WERI-Rb-1 (cell line): ENCODE measurements around the gene ABCF3.

Experiments
- DNase-seq: peaks from one replicate; pipeline ENCODE4 v3.0.0-alpha.2; 2020
- H3K27ac ChIP-seq: fragments of 250-450 bp; sonication (Bioruptor Pico); 2 replicates; pipeline ENCODE4 v1.5.1; 2020; ENCODE audit warnings: mild to moderate bottlenecking, moderate library complexity
- H3K27me3 ChIP-seq: fragments of 250-450 bp; sonication (Bioruptor Pico); 2 replicates; pipeline ENCODE4 v1.5.1; 2021; ENCODE audit warnings: mild to moderate bottlenecking, low read depth, moderate library complexity; ENCODE audit not compliant: insufficient read depth, severe bottlenecking
- H3K36me3 ChIP-seq: fragments of 250-450 bp; sonication (Bioruptor Pico); 2 replicates; pipeline ENCODE4 v1.5.1; 2020; ENCODE audit warnings: mild to moderate bottlenecking, moderate library complexity
- H3K4me3 ChIP-seq: 2 replicates; pipeline ENCODE4 v1.5.1; 2011; ENCODE audit warnings: low read depth, mild to moderate bottlenecking, control low read depth, low read length
- H3K9me3 ChIP-seq: fragments of 250-450 bp; sonication (Bioruptor Pico); 2 replicates; pipeline ENCODE4 v1.5.1; 2021; ENCODE audit warnings: mild to moderate bottlenecking, moderate library complexity; ENCODE audit not compliant: severe bottlenecking
- TF ChIP-seq, protein P1 (sequence below): IDR thresholded peaks from 2 replicates; pipeline ENCODE4 v1.5.1; 2011; ENCODE audit warnings: low read depth, mild to moderate bottlenecking, control low read depth, inconsistent platforms, low read length

ABCF3 gene, protein sequence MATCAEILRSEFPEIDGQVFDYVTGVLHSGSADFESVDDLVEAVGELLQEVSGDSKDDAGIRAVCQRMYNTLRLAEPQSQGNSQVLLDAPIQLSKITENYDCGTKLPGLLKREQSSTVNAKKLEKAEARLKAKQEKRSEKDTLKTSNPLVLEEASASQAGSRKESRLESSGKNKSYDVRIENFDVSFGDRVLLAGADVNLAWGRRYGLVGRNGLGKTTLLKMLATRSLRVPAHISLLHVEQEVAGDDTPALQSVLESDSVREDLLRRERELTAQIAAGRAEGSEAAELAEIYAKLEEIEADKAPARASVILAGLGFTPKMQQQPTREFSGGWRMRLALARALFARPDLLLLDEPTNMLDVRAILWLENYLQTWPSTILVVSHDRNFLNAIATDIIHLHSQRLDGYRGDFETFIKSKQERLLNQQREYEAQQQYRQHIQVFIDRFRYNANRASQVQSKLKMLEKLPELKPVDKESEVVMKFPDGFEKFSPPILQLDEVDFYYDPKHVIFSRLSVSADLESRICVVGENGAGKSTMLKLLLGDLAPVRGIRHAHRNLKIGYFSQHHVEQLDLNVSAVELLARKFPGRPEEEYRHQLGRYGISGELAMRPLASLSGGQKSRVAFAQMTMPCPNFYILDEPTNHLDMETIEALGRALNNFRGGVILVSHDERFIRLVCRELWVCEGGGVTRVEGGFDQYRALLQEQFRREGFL

DNA sequence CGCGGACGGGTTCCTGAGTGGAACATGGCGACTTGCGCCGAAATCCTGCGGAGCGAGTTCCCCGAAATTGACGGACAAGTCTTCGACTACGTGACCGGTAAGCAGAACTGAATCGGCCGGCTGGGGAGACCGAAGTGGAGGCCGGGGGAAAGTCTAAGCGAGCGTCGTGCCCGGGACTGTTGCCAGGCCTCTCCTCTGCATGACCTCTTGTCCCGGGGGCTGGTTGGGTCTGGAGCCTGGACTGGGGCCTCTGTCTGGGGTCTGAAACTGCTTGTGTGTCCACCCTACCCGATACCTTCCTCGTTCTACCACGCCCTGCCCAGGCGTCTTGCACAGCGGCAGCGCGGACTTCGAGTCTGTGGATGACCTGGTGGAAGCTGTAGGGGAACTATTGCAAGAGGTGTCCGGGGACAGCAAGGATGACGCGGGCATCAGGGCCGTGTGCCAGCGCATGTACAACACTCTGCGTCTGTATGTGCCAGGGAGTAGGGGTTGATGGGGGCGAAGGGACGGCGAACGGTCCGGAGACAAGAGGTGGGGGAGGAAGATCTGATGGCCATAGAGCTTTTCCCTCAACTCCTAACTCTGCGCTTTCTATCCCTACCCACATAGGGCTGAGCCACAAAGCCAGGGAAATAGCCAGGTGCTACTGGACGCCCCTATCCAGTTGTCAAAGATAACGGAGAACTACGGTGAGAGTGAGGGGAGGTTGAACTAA, at the start of gene ABCF3:
Gene ABCF3 (plus strand): TSS at position 16 of the 718 bp plus-strand sequence. CDS start 9 bp downstream, at position 25.
- Histone ChIP-seq H3K36me3 (peaks cover 83% of the 10 kb centered on the region), H3K9me3 (no peaks in the 10 kb centered on the region), H3K27me3 (no peaks in the 10 kb centered on the region), H3K4me3 (peak within 1 kb of the TSS; percentile 70), H3K27ac (peak within 1 kb of the TSS; percentile 92)
- DNase-seq: no peak
- TF ChIP-seq, protein P1, sequence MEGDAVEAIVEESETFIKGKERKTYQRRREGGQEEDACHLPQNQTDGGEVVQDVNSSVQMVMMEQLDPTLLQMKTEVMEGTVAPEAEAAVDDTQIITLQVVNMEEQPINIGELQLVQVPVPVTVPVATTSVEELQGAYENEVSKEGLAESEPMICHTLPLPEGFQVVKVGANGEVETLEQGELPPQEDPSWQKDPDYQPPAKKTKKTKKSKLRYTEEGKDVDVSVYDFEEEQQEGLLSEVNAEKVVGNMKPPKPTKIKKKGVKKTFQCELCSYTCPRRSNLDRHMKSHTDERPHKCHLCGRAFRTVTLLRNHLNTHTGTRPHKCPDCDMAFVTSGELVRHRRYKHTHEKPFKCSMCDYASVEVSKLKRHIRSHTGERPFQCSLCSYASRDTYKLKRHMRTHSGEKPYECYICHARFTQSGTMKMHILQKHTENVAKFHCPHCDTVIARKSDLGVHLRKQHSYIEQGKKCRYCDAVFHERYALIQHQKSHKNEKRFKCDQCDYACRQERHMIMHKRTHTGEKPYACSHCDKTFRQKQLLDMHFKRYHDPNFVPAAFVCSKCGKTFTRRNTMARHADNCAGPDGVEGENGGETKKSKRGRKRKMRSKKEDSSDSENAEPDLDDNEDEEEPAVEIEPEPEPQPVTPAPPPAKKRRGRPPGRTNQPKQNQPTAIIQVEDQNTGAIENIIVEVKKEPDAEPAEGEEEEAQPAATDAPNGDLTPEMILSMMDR: no peak

DNA sequence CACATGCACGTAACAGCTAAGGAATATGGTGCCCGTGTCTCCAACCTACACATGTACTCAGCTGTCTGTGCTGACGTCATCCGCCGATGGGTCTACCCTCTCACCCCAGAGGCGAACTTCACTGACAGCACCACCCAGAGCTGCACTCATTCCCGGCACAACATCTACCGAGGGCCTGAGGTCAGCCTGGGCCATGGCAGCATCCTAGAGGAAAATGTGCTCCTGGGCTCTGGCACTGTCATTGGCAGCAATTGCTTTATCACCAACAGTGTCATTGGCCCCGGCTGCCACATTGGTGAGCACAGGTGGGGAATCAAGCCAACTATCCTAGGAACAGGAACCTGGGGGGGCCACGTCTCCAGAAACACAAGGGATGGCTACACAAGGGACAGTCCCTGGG, 45.6 kb upstream of the ABCF3 start:
- DNase-seq: no peak
- no peaks in the 10 kb centered on the region for H3K9me3 ChIP-seq
- H3K27ac ChIP-seq: no peak overlapping the region
- TF ChIP-seq, protein P1: no peak
- peaks cover 78% of the 10 kb centered on the region for H3K36me3 ChIP-seq
- no peaks in the 10 kb centered on the region for H3K27me3 ChIP-seq
- H3K4me3 ChIP-seq: no peak overlapping the region

DNA sequence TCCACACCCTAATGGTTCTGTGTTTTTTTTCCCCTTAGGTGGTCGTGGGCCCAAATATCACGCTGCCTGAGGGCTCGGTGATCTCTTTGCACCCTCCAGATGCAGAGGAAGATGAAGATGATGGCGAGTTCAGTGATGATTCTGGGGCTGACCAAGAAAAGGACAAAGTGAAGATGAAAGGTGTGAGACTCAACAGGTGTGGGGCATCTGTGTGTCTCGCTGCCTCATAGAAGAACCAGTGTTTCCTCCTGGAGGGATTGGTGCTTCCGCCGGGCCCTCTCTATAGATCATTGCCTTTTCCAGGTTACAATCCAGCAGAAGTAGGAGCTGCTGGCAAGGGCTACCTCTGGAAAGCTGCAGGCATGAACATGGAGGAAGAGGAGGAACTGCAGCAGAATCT, 43.8 kb upstream of the ABCF3 start:
- Histone ChIP-seq H3K4me3 (no peak overlapping the region), H3K9me3 (no peaks in the 10 kb centered on the region), H3K27ac (no peak overlapping the region), H3K27me3 (no peaks in the 10 kb centered on the region), H3K36me3 (peaks cover 90% of the 10 kb centered on the region)
- DNase-seq: no peak
- TF ChIP-seq, protein P1: no peak

DNA sequence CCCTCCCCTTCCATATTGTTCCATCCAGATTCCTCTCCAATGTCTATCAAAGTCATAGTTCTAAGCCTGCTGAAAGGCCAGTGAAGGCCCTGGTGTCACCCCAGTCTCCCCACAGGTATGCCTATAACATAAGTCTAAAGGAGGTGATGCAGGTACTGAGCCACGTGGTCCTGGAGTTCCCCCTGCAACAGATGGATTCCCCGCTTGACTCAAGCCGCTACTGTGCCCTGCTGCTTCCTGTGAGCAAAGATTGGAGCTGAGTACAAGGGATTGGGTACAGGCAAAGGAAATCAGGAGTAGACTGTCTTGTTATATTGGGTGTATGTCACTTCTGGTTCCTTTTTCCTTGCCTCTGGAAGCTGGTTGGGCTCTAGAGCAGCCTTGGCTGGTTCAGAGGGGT, 42.7 kb upstream of the ABCF3 start:
- no peaks in the 10 kb centered on the region for H3K27me3 ChIP-seq
- peaks cover 79% of the 10 kb centered on the region for H3K36me3 ChIP-seq
- TF ChIP-seq, protein P1: no peak
- H3K4me3 ChIP-seq: no peak overlapping the region
- no peaks in the 10 kb centered on the region for H3K9me3 ChIP-seq
- DNase-seq: no peak
- no peak overlapping the region for H3K27ac ChIP-seq

DNA sequence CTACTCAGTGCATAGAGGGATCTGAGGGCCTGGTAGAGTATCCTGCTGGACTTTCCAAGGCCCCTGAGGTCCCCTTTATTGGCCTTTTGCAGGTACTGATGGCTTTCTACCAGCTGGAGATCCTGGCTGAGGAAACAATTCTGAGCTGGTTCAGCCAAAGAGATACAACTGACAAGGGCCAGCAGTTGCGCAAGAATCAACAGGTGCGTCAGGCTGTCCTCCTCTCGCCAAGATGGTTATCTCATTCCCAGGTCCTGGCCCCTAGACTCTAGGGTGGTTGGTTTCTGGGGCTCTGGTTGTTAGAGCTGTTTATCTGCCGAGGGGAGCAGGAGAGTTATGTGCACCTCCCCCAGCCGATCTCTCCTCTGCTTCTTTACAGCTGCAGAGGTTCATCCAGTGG, 41.5 kb upstream of the ABCF3 start:
- Histone ChIP-seq H3K27ac (no peak overlapping the region), H3K9me3 (no peaks in the 10 kb centered on the region), H3K4me3 (no peak overlapping the region), H3K27me3 (no peaks in the 10 kb centered on the region), H3K36me3 (peaks cover 72% of the 10 kb centered on the region)
- no peak for DNase-seq
- TF ChIP-seq, protein P1: no peak
